HG03066 (cell line): ENCODE measurements around the gene CECR2.
"Not testable (repeated sequence)": the region's sequence is repeated elsewhere in the genome, so short reads cannot be mapped to it uniquely, and the experiment has no call there.

ENCODE experiments used
- ATAC-seq: cut with Tn5 transposase; IDR thresholded peaks from one replicate; pipeline ENCODE4 v1.9.1; 2021; ENCODE audit warnings: low read depth; ENCODE audit not compliant: unreplicated experiment

CECR2 gene

GRCh38 chr22:17400305-17400704 is 31.0 kb downstream of the CECR2 start:
- ATAC-seq = no peak

DNA sequence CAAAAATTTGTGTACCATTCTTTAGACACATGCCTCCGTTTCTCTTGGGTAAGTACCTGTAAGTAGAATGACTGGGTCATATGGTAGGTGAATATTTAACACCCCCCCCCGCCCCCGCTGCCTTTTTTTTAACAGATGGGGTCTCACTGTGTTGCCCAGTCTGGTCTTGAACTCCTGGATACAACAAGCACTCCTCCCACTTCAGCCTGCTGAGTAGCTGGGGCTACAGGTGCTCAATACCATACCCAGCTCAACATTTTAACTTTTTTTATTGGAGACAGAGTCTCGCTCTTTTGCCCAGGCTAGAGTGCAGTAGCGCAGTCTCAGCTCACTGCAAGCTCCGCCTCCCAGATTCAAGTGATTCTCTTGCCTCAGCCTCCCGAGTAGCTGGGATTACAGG is 32.5 kb downstream of the CECR2 start:
- ATAC-seq = no peak

GRCh38 chr22:17402293-17402692 is 33.0 kb downstream of the CECR2 start:
- ATAC-seq = no peak

GRCh38 chr22:17403906-17404305 is 34.6 kb downstream of the CECR2 start:
- no peak for ATAC-seq

DNA sequence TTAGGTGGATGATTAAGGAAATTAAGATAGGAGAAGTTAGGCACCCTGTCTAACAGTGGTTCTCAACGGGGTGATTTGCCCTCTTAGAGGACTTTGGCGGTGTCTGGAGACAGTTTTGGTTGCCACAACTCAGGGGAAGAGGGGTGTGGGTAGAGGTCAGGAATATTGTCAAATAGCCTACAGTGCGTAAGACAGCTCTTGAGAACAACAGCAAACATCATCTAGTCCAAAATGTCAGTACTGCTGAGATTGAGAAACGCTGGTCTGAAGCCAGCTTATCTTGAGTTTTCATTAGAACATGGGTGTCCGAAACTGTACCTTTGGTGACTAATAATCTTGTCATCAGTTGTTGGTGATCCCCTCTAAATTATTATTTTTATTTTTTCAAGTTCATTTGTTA is 38.4 kb downstream of the CECR2 start:
- ATAC-seq = no peak

DNA sequence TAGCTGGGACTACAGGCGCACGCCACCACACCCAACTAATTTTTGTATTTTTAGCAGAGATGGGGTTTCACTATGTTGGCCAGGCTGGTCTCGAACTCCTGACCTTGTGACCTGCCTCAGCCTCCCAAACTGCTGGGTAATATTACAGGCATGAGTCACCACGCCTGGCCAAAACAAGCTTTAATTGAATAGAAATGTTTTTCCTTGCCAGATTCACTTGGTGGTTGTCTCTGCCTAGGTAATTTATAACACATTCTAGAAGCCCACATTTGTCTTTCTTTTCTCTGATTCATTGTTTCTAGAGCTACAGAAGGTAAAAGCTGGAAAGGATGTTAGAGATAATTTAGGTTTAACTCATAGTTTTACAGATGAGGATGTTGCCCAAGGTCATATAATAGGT is 41.3 kb downstream of the CECR2 start:
- ATAC-seq = no peak

DNA sequence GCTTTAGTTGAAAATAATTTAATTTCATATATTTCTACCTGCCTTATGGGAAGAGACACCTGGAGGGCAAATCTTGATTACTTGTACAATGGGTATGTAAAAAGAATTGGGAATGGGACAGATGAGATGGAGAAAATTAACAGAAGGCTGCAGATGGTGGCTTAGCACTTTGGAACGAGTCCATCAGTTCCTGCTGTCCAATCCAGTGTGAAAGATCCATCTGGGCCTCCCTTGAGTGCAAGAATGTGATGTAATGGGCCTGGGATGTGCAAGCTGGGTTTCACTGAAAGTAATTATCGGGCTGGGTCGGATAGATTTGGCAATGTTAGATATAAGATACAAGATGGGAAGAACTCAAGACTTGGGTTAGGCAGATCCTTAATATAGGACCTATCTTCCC is 42.0 kb downstream of the CECR2 start:
- ATAC-seq = no peak

- ATAC-seq = no peak
Measured at GRCh38 chr22:17412232-17412631, 43.0 kb downstream of the CECR2 start.

DNA sequence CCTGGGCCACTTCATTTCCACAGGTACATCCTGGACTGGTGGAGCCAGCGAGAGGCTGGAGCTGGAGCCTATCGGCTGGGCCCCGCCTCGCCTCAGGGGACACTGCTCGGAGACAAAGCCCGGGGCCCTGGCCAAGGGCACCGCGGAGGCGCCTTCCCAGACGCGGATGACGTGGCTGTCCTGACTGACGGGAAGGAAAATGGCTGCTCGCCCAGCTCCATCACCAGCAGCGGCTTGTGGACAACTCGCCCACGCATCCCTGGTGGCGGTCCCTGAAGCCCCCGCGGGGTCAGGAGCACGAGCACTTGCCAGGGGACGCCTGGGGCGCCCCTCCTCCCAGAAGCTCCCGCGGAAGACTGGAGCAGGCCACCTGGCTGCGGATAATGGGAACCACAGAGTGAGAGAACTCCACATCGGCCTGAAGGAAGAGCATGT is 49.6 kb downstream of the CECR2 start:
- no peak for ATAC-seq

DNA sequence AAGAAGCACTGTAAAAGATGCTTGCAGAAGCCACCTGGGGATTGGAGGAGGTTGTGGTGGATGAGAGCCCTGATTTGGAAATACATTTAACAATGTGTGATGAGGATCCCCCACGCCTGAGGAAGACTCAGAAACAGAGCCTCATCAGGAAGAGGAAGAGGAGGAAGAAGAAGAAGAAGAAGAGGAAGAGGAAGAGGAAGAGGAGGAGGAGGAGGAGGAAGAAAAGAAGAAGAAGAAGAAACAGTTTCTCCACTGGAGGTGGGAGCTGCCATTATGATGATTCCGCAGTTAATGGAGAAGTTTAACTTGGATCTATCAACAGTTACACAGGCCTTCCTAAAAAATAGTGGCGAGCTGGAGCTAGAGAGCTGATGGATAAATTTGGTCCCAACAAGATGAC is 50.1 kb downstream of the CECR2 start:
- no peak for ATAC-seq

GRCh38 chr22:17422736-17423343 is 53.6 kb downstream of the CECR2 start:
- ATAC-seq = no peak

DNA sequence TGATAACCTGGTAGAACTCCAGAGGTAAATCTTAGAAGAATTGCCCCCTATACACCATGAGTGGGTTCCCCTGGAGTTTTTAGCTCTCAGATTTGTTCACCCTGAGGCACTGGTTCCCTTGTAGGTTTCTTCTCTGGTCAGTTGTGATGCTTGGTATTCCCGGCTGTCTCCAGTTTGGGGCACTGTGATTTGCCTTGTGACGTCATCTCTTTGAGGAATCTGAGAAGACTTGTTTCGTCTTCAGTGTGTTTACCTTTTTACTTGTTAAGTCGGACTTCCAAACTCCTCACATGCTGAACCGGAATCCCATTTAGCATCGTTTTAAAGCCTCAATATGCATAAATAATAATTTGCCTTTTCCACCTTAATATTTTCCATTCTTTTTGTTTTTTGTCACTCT is 54.4 kb downstream of the CECR2 start:
- no peak for ATAC-seq

GRCh38 chr22:17427528-17427927 is 58.3 kb downstream of the CECR2 start:
- ATAC-seq = not testable (repeated sequence)

GRCh38 chr22:17429516-17429915 is 60.3 kb downstream of the CECR2 start:
- ATAC-seq = no peak

GRCh38 chr22:17430412-17430811 is 61.2 kb downstream of the CECR2 start:
- ATAC-seq = no peak

- no peak for ATAC-seq
Measured at GRCh38 chr22:17431179-17431578, 61.9 kb downstream of the CECR2 start.

GRCh38 chr22:17434856-17435255 is 65.6 kb downstream of the CECR2 start:
- no peak for ATAC-seq

DNA sequence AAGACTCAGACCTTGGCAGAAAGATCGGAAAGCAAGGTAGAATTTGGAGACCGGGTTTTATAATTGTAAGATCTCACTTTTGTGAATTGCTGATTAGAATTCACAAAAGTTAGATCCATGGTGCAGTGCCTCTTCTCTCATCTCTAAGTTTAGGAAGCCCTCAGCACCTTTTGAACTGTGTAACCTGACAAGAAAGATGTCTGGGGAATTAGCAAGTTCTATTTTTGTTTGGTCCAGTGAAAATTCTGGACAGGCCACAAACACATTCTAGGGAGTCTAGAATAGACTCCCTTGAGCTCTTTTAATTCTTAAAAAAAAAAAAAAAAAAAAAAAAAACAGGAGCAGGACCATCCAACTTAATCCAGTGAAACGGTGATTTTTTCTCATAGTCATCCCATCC is 66.1 kb downstream of the CECR2 start:
- ATAC-seq = no peak

- ATAC-seq = no peak
Measured at GRCh38 chr22:17436382-17436980, 67.2 kb downstream of the CECR2 start.

- no peak for ATAC-seq
Measured at GRCh38 chr22:17436981-17437412, 67.7 kb downstream of the CECR2 start.

DNA sequence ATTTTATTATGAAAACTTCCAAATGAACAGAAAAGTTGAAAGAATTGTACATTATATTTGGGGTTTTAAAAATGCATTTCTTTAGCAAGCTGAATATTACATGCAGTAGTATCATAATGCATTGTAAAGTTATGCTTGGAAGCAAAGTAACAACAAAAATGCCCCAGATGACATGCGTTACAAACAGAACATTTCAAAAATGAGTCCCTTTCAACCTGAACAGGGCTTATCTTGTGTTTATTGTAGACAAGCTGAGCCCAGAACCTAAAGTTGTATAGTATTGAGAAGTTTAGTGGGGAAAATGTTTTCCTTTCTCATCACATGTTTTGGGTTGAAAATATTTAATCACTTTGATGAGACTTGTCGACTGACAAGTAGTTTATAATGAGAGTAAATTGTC is 68.8 kb downstream of the CECR2 start:
- ATAC-seq = no peak

GRCh38 chr22:17441326-17441725 is 72.1 kb downstream of the CECR2 start:
- no peak for ATAC-seq
